NCI-H510A treated with DMSO at 0.1 percent for 48 hours (cell line): ENCODE results near the gene TMEM101.
A peak's percentile ranks its signal among the peaks of the same experiment; 100 is the strongest.
"Not testable (repeated sequence)": the region's sequence is repeated elsewhere in the genome, so short reads cannot be mapped to it uniquely, and the experiment has no call there.

Experiments used
- DNase-seq: peaks from one replicate; lab custom pipeline; 2025; lab: John Stamatoyannopoulos, UW

TMEM101 gene

GRCh38 chr17:44023545-44024270, 8.9 kb upstream of the TMEM101 start:
- DNase-seq = no peak

- DNase-seq = no peak
These were observed 7.5 kb upstream of the TMEM101 start for GRCh38 chr17:44022246-44022645.

GRCh38 chr17:44021227-44021626, 6.5 kb upstream of the TMEM101 start:
- DNase-seq = not testable (repeated sequence)

GRCh38 chr17:44014133-44014436, 678 bp downstream of the TMEM101 start:
- DNase-seq = no peak

- DNase-seq = no peak
These were observed 1.9 kb downstream of the TMEM101 start for GRCh38 chr17:44012874-44013273.

GRCh38 chr17:44012391-44012790, 2.4 kb downstream of the TMEM101 start:
- DNase-seq = no peak

GRCh38 chr17:44011876-44012275, 2.9 kb downstream of the TMEM101 start:
- no peak for DNase-seq

GRCh38 chr17:44010966-44011647, 3.7 kb downstream of the TMEM101 start:
- no peak for DNase-seq

- DNase-seq = no peak
These were observed 6.4 kb downstream of the TMEM101 start for GRCh38 chr17:44008205-44008909.

- DNase-seq = no peak
These were observed 7.2 kb downstream of the TMEM101 start for GRCh38 chr17:44007346-44008204.

GRCh38 chr17:44006598-44007345, 8.0 kb downstream of the TMEM101 start:
- DNase-seq = peak; percentile 56

GRCh38 chr17:44006272-44006597, 8.5 kb downstream of the TMEM101 start:
- DNase-seq = no peak

- peak; percentile 31 for DNase-seq
These were observed 9.1 kb downstream of the TMEM101 start for GRCh38 chr17:44005527-44006271.

- peak; percentile 7 for DNase-seq
These were observed 9.8 kb downstream of the TMEM101 start for GRCh38 chr17:44004761-44005526.

GRCh38 chr17:44004077-44004760, 10.5 kb downstream of the TMEM101 start, which contains the start of gene NAGS:
Gene NAGS, plus strand, starts transcription at chr17:44004622. Its CDS starts 42 bp downstream, at chr17:44004664.
- no peak for DNase-seq

- no peak for DNase-seq
These were observed 12.5 kb downstream of the TMEM101 start for GRCh38 chr17:44002141-44002848.

- no peak for DNase-seq
These were observed 13.3 kb downstream of the TMEM101 start for GRCh38 chr17:44001461-44001920.

- DNase-seq = no peak
These were observed 13.8 kb downstream of the TMEM101 start for GRCh38 chr17:44000871-44001460.
